Transverse colon (tissue), 4 donors: ENCODE results near the gene CAMTA1. TPM values are rescaled to one million over a fixed set of nuclear protein-coding genes. Genes with fewer than 3 reads are reported as not detected.
A peak's percentile ranks its signal among the peaks of the same experiment; 100 is the strongest.

Experiments
- DNase-seq: peaks from one replicate; pipeline ENCODE4 v3.0.0-alpha.2; 2019
- H3K27ac ChIP-seq, 4 donors: fragments of 200-600 bp; sonication (generic); 2 replicates each; pipeline ENCODE4 v1.5.1; 2016 to 2018; ENCODE audit warnings: inconsistent platforms in 4 of 4
- H3K27me3 ChIP-seq: fragments of 200-600 bp; sonication (generic); 2 replicates; pipeline ENCODE4 v1.5.1; 2017; ENCODE audit warnings: inconsistent platforms
- H3K36me3 ChIP-seq, 4 donors: fragments of 200-600 bp; sonication (generic); 2 replicates each; pipeline ENCODE4 v1.5.1; 2017 to 2019; ENCODE audit warnings: inconsistent platforms in 4 of 4
- H3K4me1 ChIP-seq, 4 donors: fragments of 200-600 bp; sonication (generic); 2 replicates each; pipeline ENCODE4 v1.5.1; 2017 to 2020; ENCODE audit warnings: inconsistent platforms in 4 of 4
- H3K4me3 ChIP-seq, 4 donors: fragments of 200-600 bp; sonication (generic); 1 replicate in 1 of 4; 2 replicates in 3 of 4; pipeline versions ENCODE4 v1.5.1 to v1.6.1; 2017 to 2019; ENCODE audit warnings: inconsistent platforms in 4 of 4
- H3K9me3 ChIP-seq, 2 donors: fragments of 200-600 bp; sonication (generic); 2 replicates each; pipeline ENCODE4 v1.5.1; 2017 to 2019; ENCODE audit warnings: inconsistent platforms in 2 of 2
- CTCF ChIP-seq, 5 experiments: fragments of 200-600 bp in 3 of 5; fragments of 450-650 bp in 2 of 5; sonication (generic) in 3 of 5; IDR thresholded peaks; 1 replicate in 2 of 5; 2 replicates in 3 of 5; pipeline ENCODE4 v1.5.1; 2016 to 2017; ENCODE audit warnings: antibody characterized with exemption in 5 of 5, inconsistent platforms in 3 of 5, mild to moderate bottlenecking in 2 of 5, moderate library complexity in 1 of 5
- EP300 ChIP-seq: sonication (generic); formaldehyde crosslinking; IDR thresholded peaks from one replicate; pipeline ENCODE4 v1.6.1; 2017; ENCODE audit warnings: antibody characterized with exemption, low read depth
- POLR2A ChIP-seq: fragments of 450-650 bp; IDR thresholded peaks from one replicate; pipeline ENCODE4 v1.6.1; 2016; ENCODE audit warnings: antibody characterized with exemption, mild to moderate bottlenecking, moderate library complexity
- POLR2AphosphoS5 ChIP-seq, 3 donors: sonication (generic); formaldehyde crosslinking; IDR thresholded peaks; one replicate each; pipeline ENCODE4 v1.6.1; 2016; ENCODE audit warnings: antibody characterized with exemption in 3 of 3
- WGBS, 2 donors: methylation state at CpG; one replicate each; pipeline ENCODE4 v1.1.5; 2018; ENCODE audit warnings: low coverage in 1 of 2; 5-methylcytosine and 5-hydroxymethylcytosine counted together
- in situ Hi-C, 4 donors: fragments of 200-750 bp; cut with MboI; loops; one replicate each; pipeline versions ENCODE4 v1.15.0 to v1.15.1; 2017; ENCODE audit warnings: low sequenced_read_pairs in 3 of 4, low pct_ligation_motif_present in 1 of 4, low pct_unique_long_range_greater_than_20kb in 1 of 4
- intact Hi-C: fragments of 100-400 bp; cut with DNase I; formaldehyde crosslinking; loops from one replicate; pipeline ENCODE4 v1.15.1; 2023; ENCODE audit warnings: low total_unique reads
- total RNA-seq, 4 donors: library from RNA; depleted of rRNA; stranded (reverse); fragments of >200 nt; gene quantifications; one replicate each; pipeline ENCODE4 v1.1.0, GENCODE V29; 2016

The CAMTA1 gene
- total RNA-seq, 4 donors from 2014 or later: 93.8 to 268 (median 130) TPM

GRCh38 chr1:6923955-6924881 is 139.0 kb downstream of the CAMTA1 start:
- 69% methylated on average over 6 to 18 of the region's 18 CpGs for WGBS, 2 donors
- no peak for TF ChIP-seq POLR2A
- TF ChIP-seq POLR2AphosphoS5 (IDR thresholded peaks at IDR 0.05): no peak
- TF ChIP-seq EP300: no peak
- TF ChIP-seq CTCF (IDR thresholded peaks at IDR 0.05): no peak
- Histone ChIP-seq H3K4me3 (no peak overlapping the region), H3K27me3 (no peaks in the 10 kb centered on the region), H3K4me1 (peaks cover 0 to 14% (median 7%) of the 10 kb centered on the region in 4 donors), H3K9me3 (no peaks in the 10 kb centered on the region), H3K36me3 (no peaks in the 10 kb centered on the region), H3K27ac (peak overlapping the region in 3 of 4 donors; percentile 14 to 76 (median 44))
- DNase-seq: no peak
- intact Hi-C loops: no loop called here
- in situ Hi-C loops: no loop called here

- in situ Hi-C loops (no loop called here), intact Hi-C loops (loop anchor here (5.0 kb wide), 1 partner anchor 892 kb away; no protein-coding TSS in a partner anchor)
- peak overlapping the region in 1 of 4 donors; percentile 76 for H3K27ac ChIP-seq
- H3K4me3 ChIP-seq: no peak overlapping the region
- no peaks in the 10 kb centered on the region for H3K36me3 ChIP-seq
- H3K4me1 ChIP-seq: peaks cover 0 to 14% (median 7%) of the 10 kb centered on the region in 4 donors
- TF ChIP-seq CTCF (IDR thresholded peaks at IDR 0.05) (no peak), EP300 (no peak), POLR2AphosphoS5 (IDR thresholded peaks at IDR 0.05) (no peak), POLR2A (no peak)
- no peak for DNase-seq
- 80% methylated on average over 4 of the region's 4 CpGs; no CpG with 5 or more reads in 1 of the 2 donors for WGBS, 2 donors
- no peaks in the 10 kb centered on the region for H3K27me3 ChIP-seq
- no peaks in the 10 kb centered on the region for H3K9me3 ChIP-seq
Measured at GRCh38 chr1:6924891-6925290, 139.6 kb downstream of the CAMTA1 start.

GRCh38 chr1:6927626-6928025 is 142.4 kb downstream of the CAMTA1 start:
- Histone ChIP-seq H3K4me3 (no peak overlapping the region), H3K36me3 (no peaks in the 10 kb centered on the region), H3K27ac (no peak overlapping the region), H3K4me1 (peaks cover 0 to 10% (median 7%) of the 10 kb centered on the region in 4 donors), H3K9me3 (no peaks in the 10 kb centered on the region), H3K27me3 (peaks cover 3% of the 10 kb centered on the region)
- intact Hi-C loops (loop anchor here (5.0 kb wide), 1 partner anchor 890 kb away; no protein-coding TSS in a partner anchor), in situ Hi-C loops (no loop called here)
- WGBS, 2 donors: 69% methylated on average over 4 of the region's 4 CpGs; no CpG with 5 or more reads in 1 of the 2 donors
- DNase-seq: no peak
- TF ChIP-seq CTCF (IDR thresholded peaks at IDR 0.05) (no peak), EP300 (no peak), POLR2AphosphoS5 (IDR thresholded peaks at IDR 0.05) (no peak), POLR2A (no peak)

- Histone ChIP-seq H3K36me3 (no peaks in the 10 kb centered on the region), H3K27me3 (peaks cover 3% of the 10 kb centered on the region), H3K27ac (no peak overlapping the region), H3K4me1 (peaks cover 0 to 10% (median 2%) of the 10 kb centered on the region in 4 donors), H3K4me3 (no peak overlapping the region), H3K9me3 (no peaks in the 10 kb centered on the region)
- TF ChIP-seq POLR2AphosphoS5 (IDR thresholded peaks at IDR 0.05) (no peak), POLR2A (no peak), CTCF (IDR thresholded peaks at IDR 0.05) (no peak), EP300 (no peak)
- no peak for DNase-seq
- WGBS, 2 donors: 80 to 86% methylated on average over 2 to 12 of the region's 12 CpGs
- intact Hi-C loops: loop anchor here (5.0 kb wide), 1 partner anchor 889 kb away; no protein-coding TSS in a partner anchor
- in situ Hi-C loops: no loop called here
Measured at GRCh38 chr1:6928106-6928885, 143.0 kb downstream of the CAMTA1 start.
